Trophoblast cell (in vitro differentiated cells and primary cell): ENCODE data around the gene DEAF1.

Experiments used
- DNase-seq, 2 donors: peaks; one replicate each; pipeline ENCODE4 v3.0.0-alpha.2; 2016
- H2AFZ ChIP-seq: 2 replicates; pipeline ENCODE4 v1.6.1; 2013; ENCODE audit warnings: low read length, moderate library complexity, mild to moderate bottlenecking; ENCODE audit not compliant: insufficient read depth, poor library complexity
- H2AK5ac ChIP-seq: 2 replicates; pipeline ENCODE4 v1.6.1; 2013; ENCODE audit warnings: mild to moderate bottlenecking, low read length
- H2BK120ac ChIP-seq: 2 replicates; pipeline ENCODE4 v1.6.1; 2013; ENCODE audit warnings: low read length, mild to moderate bottlenecking, moderate library complexity; ENCODE audit not compliant: insufficient read depth, poor library complexity
- H2BK12ac ChIP-seq: 2 replicates; pipeline ENCODE4 v1.6.1; 2013; ENCODE audit warnings: mild to moderate bottlenecking, low read length, moderate library complexity
- H2BK5ac ChIP-seq: 2 replicates; pipeline ENCODE4 v1.6.1; 2013; ENCODE audit warnings: low read length, low read depth, moderate library complexity, mild to moderate bottlenecking; ENCODE audit not compliant: poor library complexity
- H3K14ac ChIP-seq: 2 replicates; pipeline ENCODE4 v1.6.1; 2013; ENCODE audit warnings: mild to moderate bottlenecking, low read length
- H3K18ac ChIP-seq: 2 replicates; pipeline ENCODE4 v1.6.1; 2013; ENCODE audit warnings: mild to moderate bottlenecking, low read length
- H3K23ac ChIP-seq: 2 replicates; pipeline ENCODE4 v1.6.1; 2013; ENCODE audit warnings: low read length
- H3K27ac ChIP-seq: 2 replicates; pipeline ENCODE4 v1.5.1; 2013; ENCODE audit warnings: low read depth, mild to moderate bottlenecking, inconsistent platforms, low read length, moderate library complexity
- H3K27me3 ChIP-seq: 2 replicates; pipeline ENCODE4 v1.6.1; 2013; ENCODE audit warnings: inconsistent platforms, mild to moderate bottlenecking, low read length, moderate library complexity; ENCODE audit not compliant: insufficient read depth
- H3K36me3 ChIP-seq, 2 experiments: 1 replicate in 1 of 2; 2 replicates in 1 of 2; pipeline ENCODE4 v1.6.1; 2013; ENCODE audit warnings: low read length in 2 of 2, mild to moderate bottlenecking in 2 of 2, moderate library complexity in 1 of 2; ENCODE audit not compliant: insufficient read depth in 2 of 2, control insufficient read depth in 1 of 2
- H3K4ac ChIP-seq: 2 replicates; pipeline ENCODE4 v1.6.1; 2013; ENCODE audit warnings: low read depth, mild to moderate bottlenecking, low read length, moderate library complexity
- H3K4me1 ChIP-seq, 2 experiments: 1 replicate in 1 of 2; 2 replicates in 1 of 2; pipeline ENCODE4 v1.6.1; 2013; ENCODE audit warnings: low read length in 2 of 2, mild to moderate bottlenecking in 2 of 2, moderate library complexity in 1 of 2; ENCODE audit not compliant: insufficient read depth in 2 of 2, control insufficient read depth in 1 of 2
- H3K4me2 ChIP-seq: 2 replicates; pipeline ENCODE4 v1.6.1; 2013; ENCODE audit warnings: inconsistent platforms, mild to moderate bottlenecking, low read length, moderate library complexity
- H3K4me3 ChIP-seq: 2 replicates; pipeline ENCODE4 v1.5.1; 2013; ENCODE audit warnings: mild to moderate bottlenecking, low read depth, low read length, inconsistent platforms
- H3K79me1 ChIP-seq: one replicate; pipeline ENCODE4 v1.6.1; 2013; ENCODE audit warnings: low read length
- H3K79me2 ChIP-seq: 2 replicates; pipeline ENCODE4 v1.6.1; 2013; ENCODE audit warnings: low read length, mild to moderate bottlenecking; ENCODE audit not compliant: control insufficient read depth, insufficient read depth, poor library complexity
- H3K9ac ChIP-seq: 2 replicates; pipeline ENCODE4 v1.6.1; 2013; ENCODE audit warnings: mild to moderate bottlenecking, low read length
- H3K9me3 ChIP-seq: 2 replicates; pipeline ENCODE4 v1.6.1; 2013; ENCODE audit warnings: low read depth, mild to moderate bottlenecking, control low read depth, inconsistent platforms, low read length; ENCODE audit not compliant: insufficient read depth
- H4K12ac ChIP-seq: 2 replicates; pipeline ENCODE4 v1.6.1; 2013; ENCODE audit warnings: low read depth, mild to moderate bottlenecking, low read length, moderate library complexity
- H4K8ac ChIP-seq: 2 replicates; pipeline ENCODE4 v1.6.1; 2013; ENCODE audit warnings: low read depth, mild to moderate bottlenecking, low read length, moderate library complexity
- H4K91ac ChIP-seq: one replicate; pipeline ENCODE4 v1.6.1; 2013; ENCODE audit warnings: low read depth, mild to moderate bottlenecking, low read length, moderate library complexity
- WGBS: extraction: QIAGEN DNeasy Blood & Tissue Kit; methylation state at CpG from one replicate; pipeline ENCODE4 v1.1.7; 2013; ENCODE audit warnings: missing lambda C conversion rate; ENCODE audit not compliant: insufficient read length, insufficient coverage; ENCODE audit errors: extremely low coverage; 5-methylcytosine and 5-hydroxymethylcytosine counted together

The DEAF1 gene

GRCh38 chr11:698493-699115 lies 3.6 kb upstream of the DEAF1 start:
- no peak overlapping the region for H2AFZ ChIP-seq
- no peaks in the 10 kb centered on the region for H3K9me3 ChIP-seq
- no peak for DNase-seq
- no peak overlapping the region for H2BK5ac ChIP-seq
- no peak overlapping the region for H3K14ac ChIP-seq
- H4K12ac ChIP-seq = no peak overlapping the region
- H4K8ac ChIP-seq = no peak overlapping the region
- H3K27ac ChIP-seq = no peak overlapping the region
- no peak overlapping the region for H3K18ac ChIP-seq
- H2BK120ac ChIP-seq = no peak overlapping the region
- peaks cover 22 to 28% of the 10 kb centered on the region in 2 experiments for H3K36me3 ChIP-seq
- H2AK5ac ChIP-seq = no peak overlapping the region
- no peak overlapping the region for H3K9ac ChIP-seq
- no CpG with 5 or more reads among the region's 17 CpGs for WGBS
- no peaks in the 10 kb centered on the region for H3K27me3 ChIP-seq
- H3K4me1 ChIP-seq = peaks cover 15 to 17% of the 10 kb centered on the region in 2 experiments
- no peak overlapping the region for H3K4me2 ChIP-seq
- H3K4me3 ChIP-seq = no peak overlapping the region
- no peak overlapping the region for H2BK12ac ChIP-seq
- H3K79me1 ChIP-seq = peaks cover 23% of the 10 kb centered on the region
- peak overlapping the region; percentile 15 for H3K4ac ChIP-seq
- no peak overlapping the region for H3K23ac ChIP-seq
- H3K79me2 ChIP-seq = peaks cover 16% of the 10 kb centered on the region
- no peak overlapping the region for H4K91ac ChIP-seq

GRCh38 chr11:697811-698311 lies 2.8 kb upstream of the DEAF1 start:
- Histone ChIP-seq H3K9me3 (no peaks in the 10 kb centered on the region), H3K79me2 (peaks cover 19% of the 10 kb centered on the region), H3K23ac (no peak overlapping the region), H3K9ac (no peak overlapping the region), H3K14ac (no peak overlapping the region), H2AFZ (no peak overlapping the region), H4K91ac (no peak overlapping the region), H3K79me1 (peaks cover 25% of the 10 kb centered on the region), H2AK5ac (no peak overlapping the region), H2BK12ac (no peak overlapping the region), H4K12ac (no peak overlapping the region), H3K18ac (no peak overlapping the region), H2BK120ac (no peak overlapping the region), H3K4ac (peak overlapping the region; percentile 20), H3K4me1 (peaks cover 20 to 21% of the 10 kb centered on the region in 2 experiments), H3K4me3 (no peak overlapping the region), H3K36me3 (peaks cover 16 to 24% of the 10 kb centered on the region in 2 experiments), H3K27ac (no peak overlapping the region), H3K4me2 (no peak overlapping the region), H3K27me3 (no peaks in the 10 kb centered on the region), H4K8ac (no peak overlapping the region), H2BK5ac (no peak overlapping the region)
- WGBS = no CpG with 5 or more reads among the region's 11 CpGs
- DNase-seq = peak in 1 of 2 donors; percentile 47

GRCh38 chr11:696955-697491 lies 2.0 kb upstream of the DEAF1 start:
- H2BK5ac ChIP-seq = no peak overlapping the region
- H2AFZ ChIP-seq = no peak overlapping the region
- DNase-seq = peak; percentile 75 to 91
- H4K91ac ChIP-seq = no peak overlapping the region
- peaks cover 10 to 17% of the 10 kb centered on the region in 2 experiments for H3K36me3 ChIP-seq
- no peak overlapping the region for H2AK5ac ChIP-seq
- H3K9ac ChIP-seq = no peak overlapping the region
- no peak overlapping the region for H2BK120ac ChIP-seq
- H3K18ac ChIP-seq = no peak overlapping the region
- H3K4me3 ChIP-seq = no peak overlapping the region
- no CpG with 5 or more reads among the region's 11 CpGs for WGBS
- peaks cover 22% of the 10 kb centered on the region for H3K79me2 ChIP-seq
- no peak overlapping the region for H4K12ac ChIP-seq
- no peak overlapping the region for H3K4ac ChIP-seq
- H4K8ac ChIP-seq = no peak overlapping the region
- no peaks in the 10 kb centered on the region for H3K9me3 ChIP-seq
- no peak overlapping the region for H3K14ac ChIP-seq
- no peak overlapping the region for H3K27ac ChIP-seq
- H3K4me2 ChIP-seq = no peak overlapping the region
- peaks cover 26% of the 10 kb centered on the region for H3K79me1 ChIP-seq
- H3K23ac ChIP-seq = no peak overlapping the region
- no peak overlapping the region for H2BK12ac ChIP-seq
- H3K4me1 ChIP-seq = peaks cover 23% of the 10 kb centered on the region in 2 experiments
- H3K27me3 ChIP-seq = no peaks in the 10 kb centered on the region

GRCh38 chr11:695538-696248 lies 671 bp upstream of the DEAF1 start, which contains the start of gene TMEM80:
TMEM80 (plus strand) TSS chr11:695816; CDS start chr11:695828, 12 bp downstream.
- peak within 1 kb of the TSS; percentile 97 for H3K9ac ChIP-seq
- peak within 1 kb of the TSS; percentile 99 for H3K14ac ChIP-seq
- peak within 1 kb of the TSS; percentile 97 for H3K4me3 ChIP-seq
- peak within 1 kb of the TSS; percentile 100 for H4K12ac ChIP-seq
- H3K79me1 ChIP-seq = peaks cover 26% of the 10 kb centered on the region
- peak within 1 kb of the TSS; percentile 99 for H2AK5ac ChIP-seq
- peaks cover 6 to 10% of the 10 kb centered on the region in 2 experiments for H3K36me3 ChIP-seq
- no CpG with 5 or more reads among the region's 101 CpGs for WGBS
- no peaks in the 10 kb centered on the region for H3K9me3 ChIP-seq
- no peak within 1 kb of the TSS for H3K23ac ChIP-seq
- peak within 1 kb of the TSS; percentile 99 for H2BK120ac ChIP-seq
- H4K91ac ChIP-seq = peak within 1 kb of the TSS; percentile 99
- peak within 1 kb of the TSS; percentile 78 for H3K4me2 ChIP-seq
- H2BK5ac ChIP-seq = peak within 1 kb of the TSS; percentile 99
- DNase-seq = peak; percentile 98 to 100
- peak within 1 kb of the TSS; percentile 99 for H3K4ac ChIP-seq
- peaks cover 33 to 34% of the 10 kb centered on the region in 2 experiments for H3K4me1 ChIP-seq
- H2AFZ ChIP-seq = peak within 1 kb of the TSS; percentile 94
- no peak within 1 kb of the TSS for H2BK12ac ChIP-seq
- peaks cover 24% of the 10 kb centered on the region for H3K79me2 ChIP-seq
- H3K27ac ChIP-seq = peak within 1 kb of the TSS; percentile 99
- H4K8ac ChIP-seq = peak within 1 kb of the TSS; percentile 100
- no peaks in the 10 kb centered on the region for H3K27me3 ChIP-seq
- peak within 1 kb of the TSS; percentile 98 for H3K18ac ChIP-seq
